T follicular helper cell (primary cell): ENCODE results near the gene SLC39A10.
"Not testable (repeated sequence)": the region's sequence is repeated elsewhere in the genome, so short reads cannot be mapped to it uniquely, and the experiment has no call there.

ENCODE experiments used
- DNase-seq: peaks from one replicate; pipeline ENCODE4 v3.0.0-alpha.2; 2020; ENCODE audit warnings: low read depth

The SLC39A10 gene

GRCh38 chr2:195674491-195675221, 17.6 kb downstream of the SLC39A10 start:
- DNase-seq: no peak

- DNase-seq: no peak
Observed at GRCh38 chr2:195675783-195676427, 18.9 kb downstream of the SLC39A10 start.

- no peak for DNase-seq
Observed at GRCh38 chr2:195677290-195677689, 20.3 kb downstream of the SLC39A10 start.

GRCh38 chr2:195677884-195678283, 20.9 kb downstream of the SLC39A10 start:
- DNase-seq: no peak

- DNase-seq: no peak
Observed at GRCh38 chr2:195682077-195682476, 25.1 kb downstream of the SLC39A10 start.

DNA sequence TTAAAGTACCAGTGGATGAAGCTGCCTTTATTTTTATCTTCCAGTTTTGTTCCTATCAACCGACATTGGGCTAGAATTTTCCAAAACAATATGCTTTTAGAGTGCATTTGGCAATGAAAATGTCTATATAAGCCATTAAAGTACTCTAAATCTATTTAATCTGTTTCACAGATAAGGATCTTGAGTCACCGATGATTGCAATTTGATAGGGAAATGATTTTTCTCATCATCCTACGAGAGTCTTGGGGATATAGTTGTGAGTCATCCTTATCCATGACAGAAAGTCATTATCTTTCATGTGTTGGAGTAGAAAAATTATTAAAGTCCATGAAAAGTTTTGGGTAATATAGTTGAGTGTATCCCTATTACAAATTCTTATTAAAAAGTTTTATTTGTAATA, 26.1 kb downstream of the SLC39A10 start:
- no peak for DNase-seq

DNA sequence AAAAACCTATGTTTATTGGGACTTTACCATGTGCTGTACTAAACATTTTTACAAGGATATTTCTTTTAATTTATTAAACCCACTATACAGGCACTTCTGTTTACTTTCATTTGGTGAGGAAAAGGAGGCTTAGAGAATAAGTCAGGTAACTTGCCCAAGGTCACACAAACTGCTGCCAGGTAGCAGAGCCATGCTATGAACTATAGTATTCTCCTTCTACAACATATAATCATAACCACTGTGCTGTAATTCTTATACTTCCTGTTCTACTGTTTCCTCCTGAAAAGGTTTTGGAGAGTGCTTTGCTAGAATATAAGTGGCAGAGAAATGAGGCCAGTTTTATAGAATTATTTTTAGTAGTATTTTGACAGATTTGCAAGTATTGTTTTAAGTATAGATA, 29.5 kb downstream of the SLC39A10 start:
- no peak for DNase-seq

GRCh38 chr2:195687320-195688086, 30.5 kb downstream of the SLC39A10 start:
- no peak for DNase-seq

GRCh38 chr2:195692531-195692930, 35.5 kb downstream of the SLC39A10 start:
- not testable (repeated sequence) for DNase-seq

- no peak for DNase-seq
Observed at GRCh38 chr2:195694553-195694952, 37.5 kb downstream of the SLC39A10 start.

DNA sequence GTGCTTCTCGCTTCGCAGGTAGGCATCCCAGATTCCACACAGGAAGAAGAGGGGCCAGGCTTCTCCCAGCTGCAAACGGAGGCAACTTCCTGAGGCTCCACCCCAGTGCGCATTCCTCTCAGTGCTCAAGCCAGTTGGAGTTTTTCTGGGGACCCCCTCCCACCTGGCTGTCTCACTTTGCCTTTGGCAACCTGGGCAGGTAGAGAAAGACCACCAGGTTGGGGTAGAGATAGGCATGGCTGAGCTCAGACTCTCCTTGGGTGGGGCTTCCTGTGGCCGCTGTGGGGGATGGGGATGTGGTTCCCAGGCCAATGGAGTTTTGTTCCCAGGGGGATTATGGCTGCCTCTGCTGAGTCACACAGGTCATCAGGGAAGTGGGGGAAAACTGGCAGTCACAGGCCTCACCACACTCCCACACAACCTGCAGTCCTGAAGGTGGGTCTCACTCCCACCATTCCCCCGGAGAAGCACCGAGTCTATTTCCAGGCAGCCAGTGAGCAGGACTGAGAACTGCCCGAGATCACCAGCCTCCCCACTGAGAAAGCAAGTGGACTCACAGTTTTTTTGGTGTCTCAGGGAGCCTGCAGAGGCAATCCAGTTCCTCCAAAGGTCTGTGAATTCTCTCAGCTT, 38.1 kb downstream of the SLC39A10 start:
- no peak for DNase-seq

- DNase-seq: no peak
Observed at GRCh38 chr2:195696012-195696411, 39.0 kb downstream of the SLC39A10 start.

DNA sequence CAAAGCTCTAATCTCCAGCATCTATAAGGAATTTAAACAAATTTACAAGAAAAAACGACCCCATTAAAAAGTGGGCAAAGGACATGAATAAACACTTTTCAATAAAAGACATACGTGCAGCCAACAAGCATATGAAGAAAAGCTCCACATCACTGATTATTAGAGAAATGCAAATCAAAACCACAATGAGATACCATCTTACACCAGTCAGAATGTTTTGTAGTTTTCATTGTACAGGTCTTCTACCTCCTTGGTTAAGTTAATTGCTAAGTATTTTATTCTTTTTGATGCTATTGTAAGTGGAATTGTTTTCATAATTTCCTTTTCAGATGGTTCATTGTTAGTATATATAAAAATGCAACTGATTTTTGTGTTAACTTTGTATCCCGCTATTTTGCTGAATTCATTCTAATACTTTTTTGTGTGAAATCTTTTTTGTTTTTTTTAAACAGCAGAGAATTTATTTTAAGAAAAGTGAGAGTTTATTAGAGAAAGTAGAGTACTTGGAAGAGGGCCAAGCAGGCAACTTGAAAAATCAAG, 40.7 kb downstream of the SLC39A10 start:
- DNase-seq: no peak

GRCh38 chr2:195700480-195700879, 43.5 kb downstream of the SLC39A10 start:
- DNase-seq: no peak

DNA sequence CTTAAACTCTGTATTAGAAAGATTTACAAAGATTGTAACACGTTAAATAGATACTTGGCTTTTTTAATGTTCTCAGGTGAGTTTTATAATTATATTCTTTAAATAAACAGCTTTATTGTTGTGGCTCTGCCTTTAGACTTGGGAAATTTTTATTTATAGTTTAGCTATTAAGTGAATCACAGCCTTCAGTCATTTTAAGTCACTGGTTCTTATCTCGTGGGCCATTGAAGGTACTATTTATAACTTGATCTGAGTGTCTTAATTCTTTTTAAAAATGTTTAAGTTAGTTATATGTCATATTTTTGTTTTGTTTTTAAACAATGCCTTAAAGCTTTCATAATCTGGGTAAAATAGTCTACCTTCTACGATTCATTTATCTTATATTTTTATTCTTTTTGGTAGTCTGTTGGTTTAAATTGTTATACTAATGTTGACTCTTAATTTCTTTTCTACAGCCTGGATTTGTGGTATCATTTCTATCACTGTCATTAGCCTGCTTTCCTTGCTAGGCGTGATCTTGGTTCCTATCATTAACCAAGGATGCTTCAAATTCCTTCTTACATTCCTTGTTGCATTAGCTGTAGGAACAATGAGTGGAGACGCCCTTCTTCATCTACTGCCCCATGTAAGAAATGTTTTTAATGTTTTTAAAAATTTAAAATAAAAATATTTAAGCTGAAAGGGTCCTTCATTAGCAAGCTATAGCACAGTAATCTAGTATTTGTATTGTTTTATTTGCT, 49.3 kb downstream of the SLC39A10 start:
- DNase-seq: no peak

- DNase-seq: no peak
Observed at GRCh38 chr2:195709901-195710806, 53.1 kb downstream of the SLC39A10 start.

DNA sequence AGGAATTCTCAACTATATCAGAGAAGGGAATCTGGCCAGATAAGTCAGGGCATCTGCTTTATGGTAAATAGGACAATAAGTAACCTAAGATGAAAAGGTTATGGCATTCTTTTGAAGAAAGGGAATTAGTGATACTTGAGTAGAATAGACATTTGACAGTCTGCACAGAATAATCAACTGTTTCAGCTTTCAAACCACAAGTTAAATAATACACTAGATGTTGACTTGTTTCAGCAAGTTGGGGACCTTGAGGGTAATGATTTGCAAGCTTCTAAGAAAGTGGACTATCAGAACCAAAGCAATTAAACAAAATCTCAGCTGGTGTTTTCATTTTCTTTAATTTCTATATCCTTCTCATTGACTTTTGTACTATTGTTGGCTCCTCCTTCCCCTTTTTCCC, 54.5 kb downstream of the SLC39A10 start:
- DNase-seq: no peak

DNA sequence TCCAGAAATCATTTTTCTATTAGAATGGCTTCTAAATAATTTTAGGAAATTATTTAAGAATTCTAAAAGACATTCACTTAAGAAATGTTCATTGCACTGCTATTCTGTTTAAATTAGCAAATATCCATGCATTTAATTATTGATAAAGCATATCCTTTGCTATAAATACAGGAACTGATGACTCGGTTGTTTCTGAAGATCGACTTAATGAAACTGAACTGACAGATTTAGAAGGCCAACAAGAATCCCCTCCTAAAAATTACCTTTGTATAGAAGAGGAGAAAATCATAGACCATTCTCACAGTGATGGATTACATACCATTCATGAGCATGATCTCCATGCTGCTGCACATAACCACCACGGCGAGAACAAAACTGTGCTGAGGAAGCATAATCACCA, 59.4 kb downstream of the SLC39A10 start:
- no peak for DNase-seq

DNA sequence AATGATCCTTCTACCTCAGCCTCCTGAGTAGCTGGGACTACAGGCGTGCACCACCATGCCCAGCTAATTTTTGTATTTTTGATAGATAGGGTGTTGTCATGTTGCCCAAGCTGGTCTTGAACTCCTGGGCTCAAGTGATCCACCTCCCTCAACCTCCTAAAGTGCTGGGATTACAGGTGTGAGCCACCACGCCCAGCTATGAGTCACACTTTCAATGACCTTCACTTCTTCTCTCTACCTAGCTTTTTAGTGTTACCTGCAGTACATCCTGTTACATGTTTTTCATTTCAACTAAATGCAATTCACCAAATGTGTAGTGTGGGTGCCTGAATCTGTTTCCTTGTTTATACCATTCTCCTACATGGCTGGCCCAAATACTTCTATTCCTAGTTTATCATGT, 64.0 kb downstream of the SLC39A10 start:
- no peak for DNase-seq

GRCh38 chr2:195722075-195722474, 65.0 kb downstream of the SLC39A10 start:
- DNase-seq: no peak
